Measurements from ENCODE around the gene TNS2. TPM values are rescaled to one million over a fixed set of nuclear protein-coding genes. Genes with fewer than 3 reads are reported as not detected.

TNS2 gene
- polyA plus RNA-seq, 1 of the 3 experiments (the other 2 are of a cell fraction), result 50.0 TPM

DNA sequence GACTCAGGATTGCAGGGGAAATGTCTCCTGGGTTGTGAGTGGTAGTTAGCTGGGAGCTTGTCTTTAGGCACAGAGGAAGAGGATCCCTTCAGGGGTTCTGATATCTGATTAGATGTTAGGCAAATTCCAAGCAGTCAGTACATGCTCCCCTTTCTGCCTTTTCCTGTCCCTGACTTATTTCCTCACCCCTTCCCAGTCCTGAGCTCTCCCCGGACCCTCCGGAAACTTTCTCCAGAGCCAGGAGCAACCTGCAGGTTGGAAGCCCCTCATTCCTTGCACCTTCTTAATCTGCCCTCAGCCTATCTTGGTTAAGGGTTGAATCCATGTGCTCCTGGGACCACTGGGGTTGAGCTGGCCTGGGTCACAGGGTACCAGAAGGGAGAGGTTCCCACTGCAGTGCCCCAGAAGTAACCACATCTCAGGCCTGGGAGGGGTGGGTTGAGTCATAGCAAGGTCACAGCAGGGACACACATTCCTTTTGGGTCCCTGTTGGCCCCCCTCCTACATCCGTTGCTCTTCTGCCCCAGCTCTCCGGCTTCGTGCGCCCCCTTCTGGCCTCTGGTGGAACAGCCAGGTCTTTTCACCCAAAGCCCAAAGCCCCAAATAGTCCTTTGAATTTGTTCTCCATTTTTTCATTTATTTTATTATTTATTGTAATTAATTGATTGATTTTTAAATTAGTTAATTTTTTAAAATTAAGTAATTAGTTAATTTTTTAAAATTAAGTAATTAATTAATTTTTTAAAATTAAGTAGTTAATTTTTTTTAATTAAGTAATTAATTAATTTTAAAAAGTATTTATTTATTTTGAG is 49.4 kb downstream of the TNS2 start (continued):
- TF ChIP-seq ZBTB33 (IDR thresholded peaks at IDR 0.05; ENCODE audit: borderline replicate concordance, low read depth) (no peak), REST (IDR thresholded peaks at IDR 0.05; ENCODE audit: low read depth, low read length) (peak; percentile 24; the same call in 1 of the 2 replicates), RXRA (IDR thresholded peaks at IDR 0.05; ENCODE audit: borderline replicate concordance, low read depth) (peak; percentile 100), RCOR1 (IDR thresholded peaks at IDR 0.05; ENCODE audit: low read length) (no peak), FOXJ3 (CRISPR knock-in tag; IDR thresholded peaks at IDR 0.05) (no peak), EP300 (IDR thresholded peaks at IDR 0.05; ENCODE audit: borderline replicate concordance in 1 of 2, low read depth in 1 of 2, low read length in 1 of 2) (peak; percentile 30 to 66; a peak in 2 of 4 replicates), SIN3A (IDR thresholded peaks at IDR 0.05; ENCODE audit: borderline replicate concordance, low read depth, low read length) (peak; percentile 59; the same call in 1 of the 2 replicates), EZH2phosphoT487 (IDR thresholded peaks at IDR 0.05; ENCODE audit: borderline replicate concordance, low read depth) (no peak), TEAD4 (IDR thresholded peaks at IDR 0.05; ENCODE audit: borderline replicate concordance, insufficient read depth) (peak; percentile 37; the same call in 1 of the 2 replicates), FOSL2 (IDR thresholded peaks at IDR 0.05; ENCODE audit: borderline replicate concordance, low read depth) (peak; percentile 89), NRF1 (IDR thresholded peaks at IDR 0.05; ENCODE audit: low read depth, low read length) (no peak), NFIC (IDR thresholded peaks at IDR 0.05; ENCODE audit: borderline replicate concordance) (peak; percentile 71)

Measured in SK-N-SH (cell line).